ENCODE results near the gene ZNF423.

Gene ZNF423

DNA sequence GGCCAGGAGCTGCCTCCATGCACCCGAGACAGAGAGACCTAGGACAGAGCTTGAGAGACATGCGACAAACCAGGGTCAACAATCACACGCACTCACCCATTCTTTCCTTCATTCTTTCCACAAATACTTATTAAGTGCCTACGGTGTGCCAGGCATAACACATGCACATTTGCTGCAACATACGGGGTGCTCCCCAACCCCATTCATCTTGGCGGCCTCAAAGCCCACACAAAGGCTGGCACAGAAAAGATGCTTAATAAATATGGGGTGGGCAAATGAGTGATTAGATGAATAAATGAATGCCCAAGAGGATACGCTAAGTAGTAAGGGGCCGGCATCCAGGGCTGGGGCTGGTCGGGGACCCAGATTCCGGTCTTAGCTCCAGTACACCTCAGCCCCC, 117.9 kb downstream of the ZNF423 start:
- no peak overlapping the region for H3K27ac ChIP-seq
- DNase-seq (ENCODE audit: low read depth, low spot score) = no peak

DNA sequence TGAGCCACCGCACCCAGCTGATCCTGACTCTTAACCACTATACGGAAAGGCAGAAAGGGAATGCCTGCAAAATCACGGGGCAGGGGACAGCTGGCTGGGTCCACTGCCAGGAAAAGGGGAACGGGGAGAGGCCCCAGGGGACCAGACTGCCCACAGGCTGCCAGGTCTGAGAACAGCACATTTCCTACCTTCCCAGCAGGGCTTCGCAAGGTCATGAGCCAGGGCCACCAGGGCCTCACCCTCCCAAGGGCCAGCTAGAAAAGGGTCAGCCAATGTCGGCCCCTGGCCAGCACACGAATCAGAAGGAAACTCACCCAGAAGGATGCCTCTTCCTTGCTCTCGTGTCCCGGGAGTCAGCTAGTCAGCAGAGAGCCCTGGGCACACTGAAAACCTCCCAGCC, 118.4 kb downstream of the ZNF423 start:
- no peak for DNase-seq (ENCODE audit: low read depth, low spot score)
- H3K27ac ChIP-seq = no peak overlapping the region

GRCh38 chr16:49734331-49734730, 121.6 kb downstream of the ZNF423 start:
- H3K27ac ChIP-seq = no peak overlapping the region
- DNase-seq (ENCODE audit: low read depth, low spot score) = no peak

- no peak overlapping the region for H3K27ac ChIP-seq
- DNase-seq (ENCODE audit: low read depth, low spot score) = no peak
Observed at GRCh38 chr16:49733313-49734009, 122.5 kb downstream of the ZNF423 start.

GRCh38 chr16:49731911-49732310, 124.0 kb downstream of the ZNF423 start:
- no peak for DNase-seq (ENCODE audit: low read depth, low spot score)
- no peak overlapping the region for H3K27ac ChIP-seq

DNA sequence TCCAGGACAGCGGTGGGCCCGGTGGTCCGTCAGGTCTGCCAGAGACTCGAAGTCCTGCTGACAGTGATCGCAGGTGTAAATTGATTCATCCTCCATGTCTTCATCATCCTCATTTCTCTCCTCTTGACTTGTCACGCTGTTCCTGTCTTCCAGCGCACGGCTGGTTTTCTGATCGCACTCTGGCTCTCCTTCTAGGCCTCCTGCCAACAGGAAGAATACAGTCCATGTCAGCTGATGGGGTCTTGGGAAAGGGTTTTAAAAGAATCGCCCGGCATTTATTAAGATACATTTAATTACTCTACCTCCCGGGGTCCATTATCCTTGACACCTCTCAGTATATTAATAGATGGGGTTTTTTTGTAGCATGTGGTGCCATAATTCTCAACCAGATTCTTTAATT, 125.1 kb downstream of the ZNF423 start:
- H3K27ac ChIP-seq = no peak overlapping the region
- no peak for DNase-seq (ENCODE audit: low read depth, low spot score)

DNA sequence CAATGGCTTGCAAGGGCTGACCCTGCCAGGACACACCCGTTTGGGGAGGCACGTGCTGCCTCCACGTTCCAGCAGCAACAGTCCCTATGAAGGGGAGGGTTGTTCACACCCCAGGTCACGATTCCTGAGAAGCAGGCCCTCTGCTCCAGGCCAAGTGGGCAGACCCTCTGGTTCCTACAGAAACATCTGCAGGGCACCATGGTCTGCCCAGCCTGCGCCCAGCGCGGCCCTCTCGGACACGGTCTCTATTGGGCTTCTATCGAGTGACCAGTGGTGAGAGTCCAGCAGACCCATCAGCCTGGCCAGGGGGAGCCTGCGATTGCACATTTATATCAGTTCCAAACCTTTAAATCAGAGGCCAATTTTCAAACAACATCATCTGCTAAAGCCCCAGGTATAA, 128.3 kb downstream of the ZNF423 start:
- no peak for DNase-seq (ENCODE audit: low read depth, low spot score)
- no peak overlapping the region for H3K27ac ChIP-seq

GRCh38 chr16:49726155-49726554, 129.8 kb downstream of the ZNF423 start:
- H3K27ac ChIP-seq = no peak overlapping the region
- no peak for DNase-seq (ENCODE audit: low read depth, low spot score)

DNA sequence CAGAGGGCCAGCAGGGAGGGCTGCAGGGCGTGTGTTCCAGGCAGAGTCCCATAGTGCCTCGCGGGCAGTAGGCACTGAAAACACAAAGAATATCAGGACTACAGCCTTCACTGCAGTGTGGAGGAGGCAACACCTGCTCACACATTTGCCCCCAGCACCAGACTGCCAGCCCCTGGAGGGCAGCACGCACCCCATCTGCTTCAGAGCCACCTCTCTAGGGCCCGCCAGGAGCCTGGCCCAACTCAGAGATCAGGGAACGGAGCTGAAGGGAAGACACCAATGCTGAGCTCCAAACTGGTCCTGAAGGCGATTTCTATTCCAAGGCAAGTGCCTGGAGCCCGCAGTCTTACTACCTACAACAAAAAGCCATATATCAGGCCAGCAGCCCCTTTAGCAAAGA, 130.3 kb downstream of the ZNF423 start:
- DNase-seq (ENCODE audit: low read depth, low spot score) = no peak

DNA sequence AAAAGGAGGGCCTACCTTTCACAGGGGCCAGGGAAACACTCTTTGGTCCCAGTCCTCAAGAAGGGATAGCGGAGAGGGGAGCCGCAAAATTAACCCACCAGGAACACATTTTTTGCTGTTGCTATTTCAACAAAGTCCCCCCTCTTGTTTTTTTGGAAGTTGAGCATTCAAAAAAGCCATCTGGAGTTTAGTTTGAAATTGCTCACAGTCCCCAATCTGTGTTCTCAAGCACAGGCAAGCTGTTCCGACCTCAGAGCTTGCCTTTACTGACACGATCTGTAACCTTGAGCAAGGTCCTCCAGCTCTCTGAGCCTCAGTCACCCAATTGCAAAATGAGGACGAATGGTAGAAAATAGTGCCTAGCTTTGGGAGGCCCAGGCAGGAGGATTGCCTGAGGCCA, 131.1 kb downstream of the ZNF423 start:
- no peak overlapping the region for H3K27ac ChIP-seq
- no peak for DNase-seq (ENCODE audit: low read depth, low spot score)

More for the DNA sequence above, 130.3 kb downstream of the ZNF423 start:
- no peak overlapping the region for H3K27ac ChIP-seq

GRCh38 chr16:49723310-49723709, 132.6 kb downstream of the ZNF423 start:
- DNase-seq (ENCODE audit: low read depth, low spot score) = no peak
- H3K27ac ChIP-seq = no peak overlapping the region

GRCh38 chr16:49720225-49720624, 135.7 kb downstream of the ZNF423 start:
- no peak for DNase-seq (ENCODE audit: low read depth, low spot score)
- no peak overlapping the region for H3K27ac ChIP-seq

DNA sequence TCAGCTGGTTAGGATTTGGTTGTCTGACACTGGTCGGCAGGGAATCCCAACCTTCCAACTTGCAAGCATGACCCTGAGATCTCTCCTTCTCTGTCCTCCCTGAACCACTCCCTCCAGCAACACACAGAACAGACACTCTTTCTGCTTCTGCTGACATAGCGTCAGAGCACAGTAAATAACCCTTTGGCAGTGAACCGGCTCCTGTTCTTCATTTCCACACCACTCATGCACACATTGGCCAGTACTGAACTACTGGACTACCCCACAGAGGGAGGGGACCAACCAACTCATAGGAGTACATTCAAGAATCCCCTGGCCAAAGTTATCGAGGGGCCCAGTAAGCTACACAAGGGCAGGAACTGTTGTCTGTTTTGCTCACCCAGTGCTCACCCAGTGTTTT, 138.2 kb downstream of the ZNF423 start:
- H3K27ac ChIP-seq = no peak overlapping the region
- no peak for DNase-seq (ENCODE audit: low read depth, low spot score)

GRCh38 chr16:49716339-49716934, 139.5 kb downstream of the ZNF423 start:
- H3K27ac ChIP-seq = no peak overlapping the region

DNA sequence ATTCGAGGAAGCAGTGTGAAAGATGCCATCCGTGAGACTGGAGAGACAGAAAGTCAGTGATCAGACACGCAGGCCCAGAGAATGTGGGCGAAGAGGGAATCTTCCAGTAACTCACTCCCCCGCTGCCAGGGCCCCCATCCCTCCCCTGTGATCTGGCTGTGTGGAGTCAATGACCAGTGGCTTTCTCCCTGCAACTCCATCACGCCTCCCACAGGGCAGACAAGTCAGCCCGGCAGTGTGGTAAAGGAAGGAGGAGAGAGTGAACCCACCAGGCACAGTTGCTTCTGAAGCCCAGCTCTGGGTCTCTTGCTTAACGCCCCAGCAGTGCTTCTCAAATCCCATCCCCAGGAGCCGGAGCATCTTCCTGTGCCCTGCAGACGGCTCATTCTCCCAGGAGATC, 142.1 kb downstream of the ZNF423 start:
- no peak overlapping the region for H3K27ac ChIP-seq
- DNase-seq (ENCODE audit: low read depth, low spot score) = no peak

More at GRCh38 chr16:49716339-49716934, 139.5 kb downstream of the ZNF423 start:
- no peak for DNase-seq (ENCODE audit: low read depth, low spot score)

- DNase-seq (ENCODE audit: low read depth, low spot score) = no peak
Observed at GRCh38 chr16:49712542-49712941, 143.4 kb downstream of the ZNF423 start.

GRCh38 chr16:49712106-49712505, 143.8 kb downstream of the ZNF423 start:
- H3K27ac ChIP-seq = no peak overlapping the region
- DNase-seq (ENCODE audit: low read depth, low spot score) = no peak

More at GRCh38 chr16:49712542-49712941, 143.4 kb downstream of the ZNF423 start:
- H3K27ac ChIP-seq = no peak overlapping the region

- DNase-seq (ENCODE audit: low read depth, low spot score) = no peak
- no peak overlapping the region for H3K27ac ChIP-seq
Observed at GRCh38 chr16:49709057-49709456, 146.9 kb downstream of the ZNF423 start.

DNA sequence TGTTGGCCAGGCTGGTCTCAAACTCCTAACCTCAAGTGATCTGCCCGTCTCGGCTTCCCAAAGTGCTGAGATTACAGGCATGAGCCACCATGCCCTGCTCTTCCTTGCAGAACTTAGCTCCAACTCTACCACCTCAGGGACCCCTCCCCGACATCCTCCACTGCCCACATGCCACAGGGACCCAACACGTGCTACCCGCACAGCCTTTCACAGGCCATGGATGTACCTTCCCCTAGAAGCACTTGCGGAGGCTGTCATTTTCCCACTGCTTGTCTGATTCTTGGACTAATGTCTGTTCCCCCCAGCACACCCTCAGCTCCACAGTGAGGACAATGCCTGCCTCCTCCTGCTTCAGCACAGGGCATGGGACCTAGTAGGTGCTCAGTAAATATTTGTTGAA, 147.4 kb downstream of the ZNF423 start:
- no peak overlapping the region for H3K27ac ChIP-seq
- no peak for DNase-seq (ENCODE audit: low read depth, low spot score)

DNA sequence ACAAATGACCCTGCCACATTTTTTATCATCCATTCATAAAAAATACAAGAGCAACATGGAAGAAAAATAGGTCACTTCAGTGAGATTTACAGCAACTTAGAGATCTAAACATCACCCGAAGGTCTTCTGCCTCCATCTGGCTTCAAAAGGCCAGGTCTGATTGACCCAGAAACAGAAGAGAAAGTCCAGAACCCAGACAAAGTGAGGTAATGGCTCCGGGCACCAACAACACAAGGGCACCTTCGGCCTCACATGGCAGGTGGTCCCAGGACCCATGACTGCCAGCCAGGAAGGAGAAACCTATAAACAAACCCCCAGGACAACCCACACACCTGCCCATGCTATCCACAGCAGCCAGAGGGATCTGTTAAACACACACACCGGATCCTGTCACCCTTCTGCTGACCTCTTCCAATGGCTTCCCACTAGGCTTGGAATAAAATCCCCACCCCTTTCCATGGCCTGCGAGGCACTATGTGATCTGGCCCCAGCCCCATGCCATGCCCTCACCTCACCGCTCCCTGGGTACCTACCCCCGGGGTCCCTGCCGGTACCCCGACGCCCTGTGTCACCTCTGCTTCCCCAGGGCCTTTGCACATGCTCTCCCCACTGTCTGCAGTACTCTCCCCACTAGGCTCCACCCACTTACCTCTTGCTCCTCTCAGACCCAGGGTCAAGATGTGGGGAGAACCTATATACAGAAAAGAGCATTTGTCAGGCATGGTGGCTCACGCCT, 149.1 kb downstream of the ZNF423 start:
- no peak overlapping the region for H3K27ac ChIP-seq
- DNase-seq (ENCODE audit: low read depth, low spot score) = no peak

GRCh38 chr16:49704586-49705155, 151.2 kb downstream of the ZNF423 start:
- no peak overlapping the region for H3K27ac ChIP-seq

More at GRCh38 chr16:49704586-49705155, 151.2 kb downstream of the ZNF423 start:
- DNase-seq (ENCODE audit: low read depth, low spot score) = no peak

Measured in epithelial cell of prostate (primary cell).